Neutrophil (primary cell): ENCODE measurements around the gene AK1.

Experiments
- H3K27ac ChIP-seq: fragments of 200-600 bp; sonication (generic); 2 replicates; pipeline ENCODE4 v1.5.1; 2016; ENCODE audit warnings: mild to moderate bottlenecking, moderate library complexity
- H3K27me3 ChIP-seq: fragments of 200-600 bp; sonication (generic); 2 replicates; pipeline ENCODE4 v1.6.0; 2016; ENCODE audit warnings: mild to moderate bottlenecking
- H3K36me3 ChIP-seq: fragments of 200-600 bp; sonication (generic); 2 replicates; pipeline ENCODE4 v1.5.1; 2017
- H3K4me1 ChIP-seq, 2 experiments: fragments of 200-600 bp in 1 of 2; sonication (generic) in 1 of 2; 1 replicate in 1 of 2; 2 replicates in 1 of 2; pipeline versions ENCODE4 v1.5.1 to v1.6.1; 2013 to 2016; ENCODE audit warnings: low read depth in 1 of 2, low read length in 1 of 2, mild to moderate bottlenecking in 1 of 2, moderate library complexity in 1 of 2; ENCODE audit not compliant: control insufficient read depth in 1 of 2, insufficient read depth in 1 of 2
- H3K4me3 ChIP-seq, 2 experiments: fragments of 200-600 bp in 1 of 2; sonication (generic) in 1 of 2; 1 replicate in 1 of 2; 2 replicates in 1 of 2; pipeline ENCODE4 v1.5.1; 2013 to 2016; ENCODE audit warnings: low read depth in 1 of 2, low read length in 1 of 2, mild to moderate bottlenecking in 1 of 2, moderate library complexity in 1 of 2
- H3K9me3 ChIP-seq: fragments of 200-600 bp; sonication (generic); 2 replicates; pipeline ENCODE4 v1.5.1; 2016
- CTCF ChIP-seq: fragments of 200-600 bp; sonication (generic); IDR thresholded peaks from 2 replicates; pipeline ENCODE4 v1.5.1; 2016; ENCODE audit warnings: antibody characterized with exemption

AK1 gene

GRCh38 chr9:127917603-127918002, 40.1 kb upstream of the AK1 start:
- H3K9me3 ChIP-seq, result no peaks in the 10 kb centered on the region
- peaks cover 53 to 56% of the 10 kb centered on the region in 2 experiments for H3K4me1 ChIP-seq
- peak overlapping the region; percentile 33 to 44 for H3K4me3 ChIP-seq
- H3K27ac ChIP-seq, result peak overlapping the region; percentile 43
- H3K27me3 ChIP-seq, result peaks cover 21% of the 10 kb centered on the region
- no peak for TF ChIP-seq CTCF
- no peaks in the 10 kb centered on the region for H3K36me3 ChIP-seq

- Histone ChIP-seq H3K4me3 (peak within 1 kb of the TSS; percentile 50 to 71), H3K36me3 (no peaks in the 10 kb centered on the region), H3K27ac (peak within 1 kb of the TSS; percentile 43), H3K9me3 (no peaks in the 10 kb centered on the region), H3K4me1 (peaks cover 51 to 54% of the 10 kb centered on the region in 2 experiments), H3K27me3 (peaks cover 16% of the 10 kb centered on the region)
- TF ChIP-seq CTCF, result peak; percentile 49
These were observed 39.5 kb upstream of the AK1 start, which contains the start of gene ST6GALNAC4 for GRCh38 chr9:127916720-127917581. Gene ST6GALNAC4 (minus strand): TSS chr9:127917041. CDS start chr9:127916419, 622 bp downstream.

GRCh38 chr9:127915801-127916719, 38.6 kb upstream of the AK1 start:
- Histone ChIP-seq H3K4me3 (peak overlapping the region; percentile 50 to 71), H3K36me3 (no peaks in the 10 kb centered on the region), H3K27ac (peak overlapping the region; percentile 43), H3K4me1 (peaks cover 44 to 45% of the 10 kb centered on the region in 2 experiments), H3K9me3 (no peaks in the 10 kb centered on the region), H3K27me3 (peaks cover 11% of the 10 kb centered on the region)
- TF ChIP-seq CTCF, result no peak

- Histone ChIP-seq H3K27ac (no peak overlapping the region), H3K4me1 (peaks cover 42 to 45% of the 10 kb centered on the region in 2 experiments), H3K4me3 (no peak overlapping the region), H3K36me3 (no peaks in the 10 kb centered on the region), H3K27me3 (peaks cover 11% of the 10 kb centered on the region), H3K9me3 (no peaks in the 10 kb centered on the region)
- no peak for TF ChIP-seq CTCF
These were observed 37.9 kb upstream of the AK1 start for GRCh38 chr9:127915325-127915752.

GRCh38 chr9:127913682-127914081, 36.2 kb upstream of the AK1 start:
- H3K4me3 ChIP-seq, result no peak overlapping the region
- no peaks in the 10 kb centered on the region for H3K9me3 ChIP-seq
- no peak overlapping the region for H3K27ac ChIP-seq
- peaks cover 11% of the 10 kb centered on the region for H3K27me3 ChIP-seq
- TF ChIP-seq CTCF, result no peak
- no peaks in the 10 kb centered on the region for H3K36me3 ChIP-seq
- H3K4me1 ChIP-seq, result peaks cover 26 to 28% of the 10 kb centered on the region in 2 experiments
